ENCODE data around the gene PLEKHA6. TPM values are rescaled to one million over a fixed set of nuclear protein-coding genes. Genes with fewer than 3 reads are reported as not detected.

The PLEKHA6 gene
- total and polyA plus RNA-seq, 2 of the 8 experiments (the other 6 are each of a cell fraction or from before 2014, with no cell fraction given), result 4.8 to 20.2 TPM

- TF ChIP-seq SIN3A (conservative IDR thresholded peaks at IDR 0.05 in 1 of 2, IDR thresholded peaks at IDR 0.05 in 1 of 2; ENCODE audit: low read depth in 1 of 2, low read length in 2 of 2) (no peak), TBP (IDR thresholded peaks at IDR 0.05; ENCODE audit: low read depth, low read length) (no peak), POLR2AphosphoS5 (IDR thresholded peaks at IDR 0.05; ENCODE audit: low read depth, low read length) (no peak)
These were observed 14.9 kb downstream of the PLEKHA6 start (continued) for GRCh38 chr1:204344665-204345355.
